Breast epithelium (tissue), 3 donors: ENCODE measurements around the gene ROPN1B.

Source experiments
- CTCF ChIP-seq, 3 donors: fragments of 450-650 bp; IDR thresholded peaks; one replicate each; pipeline ENCODE4 v1.5.1; 2016 to 2017; ENCODE audit warnings: antibody characterized with exemption in 3 of 3, mild to moderate bottlenecking in 3 of 3, moderate library complexity in 3 of 3
- POLR2A ChIP-seq: fragments of 450-650 bp; IDR thresholded peaks from one replicate; pipeline ENCODE4 v1.6.1; 2016; ENCODE audit warnings: antibody characterized with exemption, mild to moderate bottlenecking, moderate library complexity

- TF ChIP-seq POLR2A (no peak), CTCF (IDR thresholded peaks at IDR 0.05) (no peak)
Observed at GRCh38 chr3:126004692-126005091, 35.7 kb downstream of the ROPN1B start.
